BE2C (cell line): ENCODE results near the gene TBC1D16.

Experiments
- DNase-seq: peaks from one replicate; pipeline ENCODE4 v3.0.0-alpha.2; 2020
- H3K27me3 ChIP-seq: fragments of 250-450 bp; sonication (Bioruptor Pico); 2 replicates; pipeline ENCODE4 v1.5.1; 2020; ENCODE audit warnings: mild to moderate bottlenecking
- H3K36me3 ChIP-seq: fragments of 250-450 bp; sonication (Bioruptor Pico); 2 replicates; pipeline ENCODE4 v1.5.1; 2020; ENCODE audit warnings: mild to moderate bottlenecking
- H3K4me1 ChIP-seq: fragments of 250-450 bp; sonication (Bioruptor Pico); 2 replicates; pipeline ENCODE4 v1.5.1; 2020
- H3K4me3 ChIP-seq: 2 replicates; pipeline ENCODE4 v1.5.1; 2011; ENCODE audit warnings: low read depth, low read length
- H3K9me3 ChIP-seq: fragments of 250-450 bp; sonication (Bioruptor Pico); 2 replicates; pipeline ENCODE4 v1.5.1; 2020
- TF ChIP-seq, protein P1 (sequence below): IDR thresholded peaks from 2 replicates; pipeline ENCODE4 v1.5.1; 2012; ENCODE audit warnings: mild to moderate bottlenecking, low read depth, low read length

The TBC1D16 gene

GRCh38 chr17:79950751-79951150 lies 84.9 kb downstream of the TBC1D16 start:
- peaks cover 8% of the 10 kb centered on the region for H3K36me3 ChIP-seq
- DNase-seq, result no peak
- H3K27me3 ChIP-seq, result no peaks in the 10 kb centered on the region
- peaks cover 22% of the 10 kb centered on the region for H3K4me1 ChIP-seq
- TF ChIP-seq, protein P1, sequence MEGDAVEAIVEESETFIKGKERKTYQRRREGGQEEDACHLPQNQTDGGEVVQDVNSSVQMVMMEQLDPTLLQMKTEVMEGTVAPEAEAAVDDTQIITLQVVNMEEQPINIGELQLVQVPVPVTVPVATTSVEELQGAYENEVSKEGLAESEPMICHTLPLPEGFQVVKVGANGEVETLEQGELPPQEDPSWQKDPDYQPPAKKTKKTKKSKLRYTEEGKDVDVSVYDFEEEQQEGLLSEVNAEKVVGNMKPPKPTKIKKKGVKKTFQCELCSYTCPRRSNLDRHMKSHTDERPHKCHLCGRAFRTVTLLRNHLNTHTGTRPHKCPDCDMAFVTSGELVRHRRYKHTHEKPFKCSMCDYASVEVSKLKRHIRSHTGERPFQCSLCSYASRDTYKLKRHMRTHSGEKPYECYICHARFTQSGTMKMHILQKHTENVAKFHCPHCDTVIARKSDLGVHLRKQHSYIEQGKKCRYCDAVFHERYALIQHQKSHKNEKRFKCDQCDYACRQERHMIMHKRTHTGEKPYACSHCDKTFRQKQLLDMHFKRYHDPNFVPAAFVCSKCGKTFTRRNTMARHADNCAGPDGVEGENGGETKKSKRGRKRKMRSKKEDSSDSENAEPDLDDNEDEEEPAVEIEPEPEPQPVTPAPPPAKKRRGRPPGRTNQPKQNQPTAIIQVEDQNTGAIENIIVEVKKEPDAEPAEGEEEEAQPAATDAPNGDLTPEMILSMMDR, result no peak
- no peak overlapping the region for H3K4me3 ChIP-seq
- no peaks in the 10 kb centered on the region for H3K9me3 ChIP-seq

DNA sequence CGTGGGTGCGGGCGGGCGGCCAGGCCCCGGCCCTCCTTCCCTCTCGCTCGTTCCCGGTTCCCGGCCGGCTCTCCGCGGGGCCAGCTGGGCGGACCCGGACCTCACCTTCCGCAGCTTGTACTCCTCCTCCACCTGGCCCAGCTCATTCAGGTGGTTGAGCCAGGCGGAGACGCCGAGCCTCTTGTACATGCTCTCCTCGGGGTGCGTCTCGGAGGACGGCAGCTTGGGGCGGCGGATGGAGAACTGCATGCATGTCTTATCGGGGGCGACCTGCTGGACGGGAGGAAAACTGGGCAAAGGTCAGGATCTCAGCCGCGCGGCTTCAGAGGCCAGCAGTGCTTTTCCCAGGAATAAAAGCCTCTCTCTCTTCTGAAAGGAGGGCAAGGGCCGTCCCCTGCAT lies 85.4 kb downstream of the TBC1D16 start:
- Histone ChIP-seq H3K4me3 (no peak overlapping the region), H3K9me3 (no peaks in the 10 kb centered on the region), H3K4me1 (peaks cover 22% of the 10 kb centered on the region), H3K27me3 (no peaks in the 10 kb centered on the region), H3K36me3 (peaks cover 8% of the 10 kb centered on the region)
- no peak for DNase-seq
- TF ChIP-seq, protein P1, result no peak

DNA sequence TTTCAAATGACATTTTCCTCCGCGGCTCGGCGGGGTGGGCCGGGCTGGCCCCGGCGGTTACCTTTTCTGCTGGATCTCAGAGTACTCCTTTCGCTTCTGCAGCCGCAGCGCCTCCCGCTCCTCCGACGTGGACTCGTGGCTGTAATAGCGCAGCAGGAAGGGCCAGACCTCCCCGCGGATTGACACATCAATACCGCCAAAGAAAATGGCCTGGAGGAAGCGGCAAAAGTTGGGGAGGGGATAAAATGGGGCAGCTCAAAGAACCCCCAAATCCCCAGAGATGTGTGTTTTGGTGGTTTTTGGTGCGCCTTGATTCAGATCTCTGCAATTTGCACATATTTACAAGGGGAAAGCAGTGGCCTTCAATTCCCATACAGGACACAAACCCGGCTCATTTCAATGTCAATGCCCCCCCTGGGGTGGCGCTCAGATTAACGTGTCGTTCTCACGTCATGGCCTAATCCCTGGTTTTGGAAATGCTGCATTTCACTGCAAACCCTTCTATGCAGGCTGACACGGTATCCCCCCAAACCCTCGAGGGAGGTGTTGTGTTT lies 85.9 kb downstream of the TBC1D16 start:
- H3K4me1 ChIP-seq, result peaks cover 17% of the 10 kb centered on the region
- H3K27me3 ChIP-seq, result no peaks in the 10 kb centered on the region
- no peak for DNase-seq
- no peaks in the 10 kb centered on the region for H3K9me3 ChIP-seq
- H3K36me3 ChIP-seq, result peaks cover 8% of the 10 kb centered on the region
- no peak overlapping the region for H3K4me3 ChIP-seq
- TF ChIP-seq, protein P1, result no peak

DNA sequence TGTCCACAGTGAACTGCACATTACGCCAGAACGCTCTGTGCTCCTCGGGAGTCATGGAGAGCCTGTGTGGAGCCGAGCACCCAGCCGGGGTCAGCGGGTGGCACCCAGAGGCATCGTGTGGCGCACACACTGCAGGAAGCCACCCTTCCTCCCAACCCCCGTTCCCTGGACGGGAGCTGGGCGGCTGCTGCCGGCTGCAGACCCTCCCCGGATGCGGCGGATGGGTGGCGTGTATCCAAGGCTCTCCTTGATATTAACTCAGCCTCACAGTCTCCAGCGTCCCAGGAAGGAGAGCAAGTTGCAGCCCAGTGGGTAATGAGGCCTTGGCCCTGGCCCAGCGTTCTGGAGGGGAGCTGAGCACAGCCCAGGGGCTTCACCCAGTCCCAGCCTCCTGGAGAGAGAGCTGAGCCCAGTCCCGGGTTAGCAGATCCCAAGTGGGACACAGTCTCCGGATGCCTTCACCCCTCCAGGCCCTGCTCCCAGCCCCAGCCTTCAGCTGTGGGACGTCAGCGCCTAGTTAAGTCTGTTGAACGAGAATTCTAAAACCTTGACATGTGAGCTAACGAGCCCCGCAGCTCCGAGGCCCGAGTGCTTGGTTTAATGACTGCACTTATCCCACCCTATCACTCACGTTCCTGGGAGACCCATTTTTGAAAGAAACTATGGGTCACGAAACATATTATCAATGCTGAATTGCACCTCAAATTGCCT lies 86.6 kb downstream of the TBC1D16 start:
- Histone ChIP-seq H3K9me3 (no peaks in the 10 kb centered on the region), H3K36me3 (peaks cover 12% of the 10 kb centered on the region), H3K27me3 (no peaks in the 10 kb centered on the region), H3K4me1 (peaks cover 16% of the 10 kb centered on the region), H3K4me3 (no peak overlapping the region)
- DNase-seq, result no peak
- TF ChIP-seq, protein P1, result no peak

DNA sequence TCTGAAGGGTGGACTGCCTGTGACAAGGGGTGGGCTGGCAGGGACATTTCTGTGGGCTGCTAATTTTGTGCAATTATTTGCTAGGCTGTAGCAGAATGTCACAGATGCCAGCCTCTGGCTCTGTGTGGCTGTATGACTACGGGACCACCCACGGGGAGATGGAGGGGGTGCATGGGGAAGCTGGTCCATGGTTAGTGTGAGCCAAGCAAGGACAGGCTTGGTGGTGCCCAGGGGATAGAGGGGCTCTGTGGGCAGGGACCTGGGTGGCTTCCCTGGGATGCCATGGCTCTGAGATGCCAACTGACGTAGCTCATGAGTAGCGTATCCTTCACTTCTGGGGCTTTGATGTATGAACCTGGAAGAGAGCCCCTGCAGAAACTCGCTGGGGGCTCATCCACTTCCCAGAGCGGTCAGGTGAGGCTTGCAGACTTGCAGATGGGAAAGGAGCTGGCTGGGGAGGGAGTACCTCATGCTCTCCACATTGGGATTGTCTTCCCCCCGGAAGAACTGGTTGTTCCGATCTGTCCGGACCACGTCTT lies 87.2 kb downstream of the TBC1D16 start:
- Histone ChIP-seq H3K36me3 (peaks cover 12% of the 10 kb centered on the region), H3K4me3 (no peak overlapping the region), H3K9me3 (no peaks in the 10 kb centered on the region), H3K27me3 (no peaks in the 10 kb centered on the region), H3K4me1 (peaks cover 16% of the 10 kb centered on the region)
- DNase-seq, result no peak
- TF ChIP-seq, protein P1, result no peak

DNA sequence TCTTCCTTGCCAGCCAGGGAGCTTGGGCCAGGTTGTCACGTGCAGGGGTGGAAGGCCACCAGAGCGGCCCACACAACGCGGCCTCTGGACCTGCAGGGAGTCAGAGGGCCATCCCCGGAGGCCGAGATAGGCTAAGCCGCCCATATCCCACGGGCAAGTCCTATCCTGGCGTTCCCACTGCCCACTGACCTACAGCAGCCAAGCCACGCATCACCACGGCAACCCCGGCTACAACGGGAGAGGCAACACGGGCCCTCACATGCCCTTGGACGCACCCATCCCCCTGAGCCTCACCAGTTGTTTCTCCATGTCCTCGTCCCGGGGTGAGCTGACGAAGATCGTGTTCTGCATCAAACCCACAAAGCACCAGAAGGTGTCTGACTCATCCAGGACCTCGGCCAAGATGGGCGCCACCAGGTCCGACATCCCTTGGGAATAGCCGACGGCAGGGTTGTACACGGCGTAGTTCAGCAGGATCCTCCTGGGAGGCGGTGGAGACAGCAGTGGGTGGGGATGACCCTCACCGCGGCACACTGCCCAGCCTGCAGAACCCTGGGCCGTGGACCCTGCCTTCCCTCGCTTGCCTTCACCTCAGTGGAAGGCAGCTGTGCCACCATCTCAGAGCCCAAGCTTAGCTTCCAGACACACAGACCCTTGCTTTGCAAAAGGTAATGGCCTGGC lies 88.2 kb downstream of the TBC1D16 start:
- peak; percentile 61 for DNase-seq
- peaks cover 12% of the 10 kb centered on the region for H3K36me3 ChIP-seq
- TF ChIP-seq, protein P1, result no peak
- H3K4me3 ChIP-seq, result no peak overlapping the region
- H3K4me1 ChIP-seq, result peaks cover 15% of the 10 kb centered on the region
- H3K9me3 ChIP-seq, result no peaks in the 10 kb centered on the region
- H3K27me3 ChIP-seq, result no peaks in the 10 kb centered on the region
